Measurements from ENCODE around the gene TMEM129.

The TMEM129 gene

GRCh38 chr4:1741208-1741607 lies 20.1 kb upstream of the TMEM129 start:
- no peak for DNase-seq

- no peak for DNase-seq
Observed at GRCh38 chr4:1740021-1740545, 19.0 kb upstream of the TMEM129 start.

GRCh38 chr4:1739358-1739757 lies 18.2 kb upstream of the TMEM129 start:
- no peak for DNase-seq

GRCh38 chr4:1738410-1738809 lies 17.3 kb upstream of the TMEM129 start:
- no peak for DNase-seq

GRCh38 chr4:1737666-1738065 lies 16.5 kb upstream of the TMEM129 start:
- no peak for DNase-seq

- DNase-seq, result no peak
Observed at GRCh38 chr4:1736812-1737211, 15.7 kb upstream of the TMEM129 start.

GRCh38 chr4:1735215-1735614 lies 14.1 kb upstream of the TMEM129 start:
- DNase-seq, result no peak

GRCh38 chr4:1732911-1733310 lies 11.8 kb upstream of the TMEM129 start:
- DNase-seq, result no peak

- no peak for DNase-seq
Observed at GRCh38 chr4:1731180-1731579, 10.1 kb upstream of the TMEM129 start.

- DNase-seq, result no peak
Observed at GRCh38 chr4:1730532-1731135, 9.5 kb upstream of the TMEM129 start.

- no peak for DNase-seq
Observed at GRCh38 chr4:1728061-1728980, 7.2 kb upstream of the TMEM129 start.

GRCh38 chr4:1727117-1728031 lies 6.3 kb upstream of the TMEM129 start:
- DNase-seq, result no peak

- peak; percentile 80 to 81 for DNase-seq
Observed at GRCh38 chr4:1726146-1726934, 5.2 kb upstream of the TMEM129 start.

- no peak for DNase-seq
Observed at GRCh38 chr4:1725521-1725920, 4.4 kb upstream of the TMEM129 start.

GRCh38 chr4:1723131-1723801 lies 2.1 kb upstream of the TMEM129 start:
- DNase-seq, result no peak

GRCh38 chr4:1722551-1723118 lies 1.5 kb upstream of the TMEM129 start:
- DNase-seq, result no peak

GRCh38 chr4:1721666-1722550 lies 785 bp upstream of the TMEM129 start:
- peak; percentile 42 to 55 for DNase-seq

GRCh38 chr4:1720163-1720983 lies 750 bp downstream of the TMEM129 start:
- DNase-seq, result peak; percentile 23 to 32
